Stimulated activated CD4-positive, alpha-beta T cell treated with anti-CD3 and anti-CD28 coated beads, Interleukin-12 subunit alpha, Interleukin-12 subunit beta, amount 100 ng/mL, for 48 hours (primary cell): Measurements from ENCODE around the gene SAFB2.
A peak's percentile ranks its signal among the peaks of the same experiment; 100 is the strongest.

Experiments used
- DNase-seq, 3 donors: peaks; one replicate each; pipeline ENCODE4 v3.0.0-alpha.2; 2020; ENCODE audit warnings: low read depth in 2 of 3, low spot score in 1 of 3

The SAFB2 gene

DNA sequence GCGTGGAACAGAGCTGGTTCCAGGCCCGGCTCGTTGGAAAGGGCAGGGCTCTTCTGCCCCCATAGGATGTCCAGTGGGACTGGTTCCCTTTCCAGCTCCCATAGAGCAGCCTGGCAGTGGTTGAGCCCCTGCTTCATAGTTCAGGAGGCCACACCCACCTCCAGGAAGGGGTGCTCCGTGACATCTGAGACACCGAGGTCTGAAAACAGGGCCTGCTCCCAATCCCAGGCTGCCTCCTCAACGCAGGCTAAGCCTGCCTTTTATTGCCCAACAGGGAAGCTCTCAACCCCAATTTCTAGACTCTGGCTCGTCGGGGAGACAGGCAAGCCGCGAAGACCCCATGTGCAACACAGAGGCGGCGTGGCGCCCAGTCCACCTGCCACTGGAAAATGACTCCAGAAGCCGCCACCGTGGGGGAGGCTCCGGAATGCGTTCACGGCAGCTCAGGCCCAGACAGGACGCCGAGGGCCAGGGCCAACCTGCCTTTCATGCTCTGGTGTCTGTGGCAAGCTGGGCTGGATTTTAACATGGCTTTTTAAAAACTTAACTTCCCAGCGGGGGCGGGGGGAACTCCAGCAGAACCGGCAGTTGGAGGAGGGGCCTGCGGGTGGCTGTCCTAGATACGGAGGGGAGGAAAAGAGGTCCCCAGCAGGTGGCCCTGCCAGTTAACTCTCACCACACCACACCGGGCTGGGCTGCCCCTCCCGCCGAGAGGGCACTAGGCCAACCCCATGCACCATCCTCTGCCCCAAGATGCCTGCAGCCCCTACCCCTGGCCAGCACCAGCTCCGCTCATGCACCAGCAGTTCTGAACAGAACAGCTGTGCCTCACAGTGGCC lies 36.9 kb downstream of the SAFB2 start:
- peak in 1 of 3 donors; percentile 30 for DNase-seq

DNA sequence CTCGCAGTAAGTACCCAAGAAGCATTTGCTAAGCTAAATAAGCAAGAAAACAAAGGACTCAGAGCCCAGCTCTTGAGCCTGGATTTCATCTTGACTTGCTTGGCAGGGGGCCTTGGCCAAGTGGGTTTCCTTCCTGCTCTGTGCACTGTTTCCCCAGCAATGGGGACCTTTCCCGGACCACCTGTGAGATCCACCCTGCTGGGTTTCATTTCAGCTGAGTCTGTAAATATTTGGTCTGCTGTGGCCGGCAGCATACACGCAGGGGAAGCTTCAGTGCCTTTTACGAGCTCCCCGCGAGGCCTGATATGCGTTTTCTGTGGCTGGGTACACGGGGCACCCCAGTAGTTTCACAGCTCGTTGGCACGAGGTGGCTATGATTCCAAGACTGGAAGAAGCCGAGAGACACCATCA lies 42.4 kb downstream of the SAFB2 start:
- no peak for DNase-seq

DNA sequence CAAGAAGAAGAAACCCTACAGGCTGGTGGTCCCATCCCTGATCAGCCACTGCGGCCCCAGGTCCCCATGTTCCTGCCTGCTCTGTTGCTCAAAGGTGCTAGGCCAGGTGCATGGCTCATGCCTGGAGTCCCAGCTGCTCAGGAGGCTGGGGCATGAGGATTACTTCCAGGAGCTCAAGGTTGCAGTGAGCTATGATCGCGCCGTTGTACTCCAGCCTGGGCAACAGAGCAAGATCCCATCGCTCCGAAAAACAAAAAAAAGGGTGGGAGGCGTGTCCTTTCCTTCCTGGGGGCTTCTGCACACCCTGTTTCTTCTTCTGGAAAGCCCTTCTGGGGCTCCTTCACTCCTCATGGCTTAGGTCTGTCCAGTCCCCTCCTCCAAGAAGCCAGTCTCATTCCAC lies 42.9 kb downstream of the SAFB2 start:
- no peak for DNase-seq

DNA sequence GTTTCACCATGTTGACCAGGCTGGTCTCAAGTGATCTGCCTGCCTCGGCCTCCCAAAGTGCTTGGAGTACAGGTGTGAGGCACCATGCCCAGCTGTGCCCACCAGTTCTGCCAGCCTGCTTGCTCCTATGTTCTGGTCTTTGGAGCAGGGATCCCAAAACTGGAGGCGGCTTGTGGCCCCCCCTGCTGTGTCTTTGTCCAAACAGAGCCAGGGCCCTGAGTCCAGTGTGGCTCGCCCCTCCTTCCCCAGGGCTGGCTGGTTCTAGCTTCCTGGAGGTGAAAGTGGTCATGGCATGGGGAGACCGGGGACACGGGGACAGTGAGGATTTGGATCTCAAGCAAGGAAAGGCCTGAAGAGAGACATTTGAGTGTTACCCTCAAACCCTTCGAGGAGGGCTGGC lies 43.3 kb downstream of the SAFB2 start:
- DNase-seq = no peak

DNA sequence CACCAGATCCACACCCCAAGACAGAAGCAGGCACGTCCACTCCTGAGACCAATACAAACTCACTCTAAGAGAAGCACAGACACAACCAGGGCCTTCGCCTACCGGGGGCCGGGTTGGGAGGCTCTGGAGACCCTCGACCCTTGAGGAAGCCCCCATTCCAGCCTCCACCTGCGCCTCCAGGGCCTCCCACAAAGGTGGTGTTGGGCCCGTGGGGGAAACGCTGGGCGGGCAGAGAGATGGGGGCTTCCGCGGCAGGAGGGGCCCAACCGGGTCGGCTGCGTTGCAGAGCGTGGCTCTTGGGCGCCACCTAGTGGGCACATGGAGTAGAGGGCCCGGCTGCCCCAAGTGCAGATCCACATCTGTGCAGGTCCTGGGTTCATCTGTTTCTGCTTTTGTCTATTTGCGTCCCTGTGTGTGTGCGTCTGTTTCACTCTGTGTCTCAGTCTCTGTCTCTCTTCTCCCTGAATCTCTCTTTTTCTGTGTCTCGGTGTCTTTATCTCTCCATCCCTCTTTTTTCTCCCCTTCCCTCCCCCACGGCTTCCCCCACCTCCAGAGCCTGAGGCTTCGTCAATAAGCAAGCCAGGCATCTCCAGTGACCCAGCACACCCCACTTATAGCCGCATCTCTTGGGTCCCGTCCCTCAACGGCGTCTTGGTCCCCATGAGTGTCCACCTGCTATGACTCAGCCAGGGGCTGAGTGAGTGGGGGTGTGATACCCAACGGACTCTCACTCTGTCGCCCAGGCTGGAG lies 44.3 kb downstream of the SAFB2 start:
- peak; percentile 53 to 65 (median 53) for DNase-seq

DNA sequence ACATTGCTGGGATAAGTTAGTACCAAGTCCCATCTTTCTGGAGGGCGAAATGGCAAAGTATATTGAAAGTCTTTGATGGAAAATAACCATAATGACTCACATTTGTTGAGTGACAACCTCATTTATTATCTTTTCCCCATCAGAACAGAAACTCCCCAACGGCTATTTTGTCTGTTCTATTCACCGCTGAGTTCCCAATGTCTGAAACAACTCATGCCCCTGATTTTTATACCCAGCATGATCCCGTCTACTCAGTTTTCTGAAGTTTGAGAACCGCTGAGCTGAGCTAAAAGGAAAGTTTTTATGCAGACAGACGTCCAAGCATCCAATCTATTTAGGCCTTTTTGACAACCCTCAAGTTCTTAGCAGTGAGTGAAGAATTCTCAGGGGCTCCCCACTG lies 47.0 kb downstream of the SAFB2 start:
- no peak for DNase-seq

DNA sequence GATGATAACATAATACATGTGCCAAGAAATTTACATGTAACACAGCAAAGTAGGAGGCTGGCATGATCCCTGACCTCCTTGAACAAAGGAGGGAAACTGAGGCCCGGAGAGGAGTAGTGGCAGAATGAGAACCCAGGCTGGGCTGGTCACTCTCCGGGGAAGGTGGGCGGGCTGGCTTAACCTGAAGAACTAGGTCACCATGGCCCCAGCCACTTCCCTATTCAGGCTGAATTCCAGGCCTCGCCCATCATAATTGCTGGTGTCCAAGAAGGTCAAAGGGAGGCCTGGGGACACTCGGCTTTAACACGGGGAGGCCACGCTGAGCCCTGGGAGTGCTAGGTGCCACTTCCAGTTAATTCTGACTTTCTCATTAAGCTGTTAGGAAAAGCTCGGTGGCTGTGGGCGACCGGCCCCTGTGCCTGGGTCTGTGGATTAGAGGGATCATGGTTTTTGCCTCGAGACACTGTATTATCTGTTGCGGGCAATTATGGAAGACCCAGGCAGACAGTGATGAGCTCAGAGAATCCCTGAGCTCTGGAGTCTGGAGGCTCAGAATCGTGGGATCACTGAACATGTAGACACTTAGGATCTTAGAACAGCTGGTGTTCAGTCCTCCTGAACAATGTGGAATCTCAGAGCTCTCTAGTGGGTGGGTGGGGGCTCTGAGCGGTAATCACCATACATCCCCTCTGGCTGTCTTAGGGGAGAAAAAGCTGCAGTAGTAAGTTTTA lies 49.9 kb downstream of the SAFB2 start:
- no peak for DNase-seq

DNA sequence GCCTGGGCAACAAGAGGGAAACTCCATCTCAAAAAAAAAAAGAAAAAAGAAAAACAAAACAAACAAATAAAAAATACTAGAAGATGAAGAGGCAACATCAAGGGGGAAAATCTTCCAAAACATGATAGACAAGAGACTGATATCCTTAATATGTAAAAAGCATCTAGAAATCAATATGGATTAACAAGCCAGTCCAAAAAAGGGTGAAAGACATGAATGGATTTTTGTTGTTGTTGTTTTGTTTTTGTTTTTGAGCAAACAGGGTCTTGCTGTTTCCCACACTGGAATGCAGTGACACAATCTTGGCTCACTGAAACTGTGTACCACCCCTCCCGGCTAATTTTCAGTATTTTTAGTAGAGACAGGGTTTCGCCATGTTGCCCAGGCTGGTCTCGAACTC lies 50.8 kb downstream of the SAFB2 start:
- DNase-seq = no peak

DNA sequence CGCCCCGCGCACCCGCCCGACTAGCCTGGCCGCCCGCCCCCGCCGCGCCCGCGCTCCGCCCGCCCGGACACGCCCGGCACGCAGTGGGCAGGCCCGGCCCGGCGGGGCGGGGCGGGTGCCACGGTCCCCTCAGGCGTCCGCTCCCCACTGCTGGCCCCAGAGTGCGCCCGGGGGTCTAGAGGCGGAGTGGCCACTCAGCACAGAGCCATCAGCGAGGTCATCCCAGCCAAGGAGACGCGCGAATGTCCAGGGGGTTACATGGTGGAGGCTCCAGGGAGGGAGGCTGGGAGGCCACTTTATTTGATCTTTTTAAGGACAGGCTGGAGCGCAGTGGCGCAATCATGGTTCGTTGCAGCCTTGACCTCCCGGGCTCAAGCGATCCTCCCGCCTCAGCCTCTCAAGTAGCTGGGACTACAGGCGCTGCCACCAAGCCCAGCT lies 54.6 kb downstream of the SAFB2 start:
- no peak for DNase-seq

DNA sequence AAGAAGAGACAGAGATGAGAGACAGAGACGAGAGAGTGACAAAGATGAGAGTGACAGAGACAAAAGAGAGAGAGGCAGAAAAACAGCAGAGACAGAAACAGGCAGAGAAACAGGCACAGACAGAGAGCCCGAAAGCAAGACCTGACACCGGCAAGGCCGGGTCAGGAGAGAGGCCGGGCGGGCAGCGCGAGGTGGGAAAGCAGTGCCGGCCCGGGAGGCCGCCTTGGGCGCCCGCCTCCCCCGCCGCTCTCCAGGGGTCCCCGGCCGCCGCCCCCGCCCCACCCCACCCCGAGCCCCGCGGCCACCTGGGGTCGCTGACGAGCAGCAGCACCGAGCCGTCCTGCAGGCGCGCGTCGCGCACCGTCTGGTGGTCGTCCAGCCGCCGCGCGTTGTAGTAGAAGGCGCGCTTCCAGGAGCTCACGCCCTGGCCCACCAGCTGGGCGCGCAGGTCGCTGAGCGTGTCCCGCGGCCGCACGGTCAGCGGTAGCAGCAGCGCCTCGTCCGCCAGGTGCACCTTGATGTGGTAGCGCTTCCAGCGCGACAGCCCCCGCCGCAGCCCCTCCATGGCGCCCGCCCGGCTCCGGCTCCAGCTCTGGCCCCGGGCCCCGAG lies 55.1 kb downstream of the SAFB2 start, which contains the start of gene TINCR:
Gene TINCR, minus strand, starts transcription at position 594 of the 610 bp plus-strand sequence.
- no peak for DNase-seq

DNA sequence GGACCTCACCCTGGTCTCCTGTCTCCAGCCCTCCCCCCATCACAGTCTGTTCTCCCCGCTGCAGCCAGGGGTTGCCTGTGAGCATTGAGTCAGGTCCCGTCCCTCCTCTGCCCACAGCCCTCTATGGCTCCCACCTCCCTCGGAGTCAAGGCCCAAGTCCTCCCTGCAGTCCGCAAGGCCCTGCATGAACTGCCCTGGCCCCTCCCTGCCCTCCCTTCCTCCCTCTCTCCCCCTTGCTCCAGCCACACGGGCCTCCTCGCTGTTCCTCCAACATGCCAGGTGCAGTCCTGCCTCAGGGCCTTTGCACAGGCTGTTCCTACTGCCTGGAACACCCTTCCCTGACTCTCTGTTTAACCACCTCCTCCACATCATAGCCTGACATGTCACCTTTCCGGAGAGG lies 57.6 kb downstream of the SAFB2 start:
- DNase-seq = no peak

DNA sequence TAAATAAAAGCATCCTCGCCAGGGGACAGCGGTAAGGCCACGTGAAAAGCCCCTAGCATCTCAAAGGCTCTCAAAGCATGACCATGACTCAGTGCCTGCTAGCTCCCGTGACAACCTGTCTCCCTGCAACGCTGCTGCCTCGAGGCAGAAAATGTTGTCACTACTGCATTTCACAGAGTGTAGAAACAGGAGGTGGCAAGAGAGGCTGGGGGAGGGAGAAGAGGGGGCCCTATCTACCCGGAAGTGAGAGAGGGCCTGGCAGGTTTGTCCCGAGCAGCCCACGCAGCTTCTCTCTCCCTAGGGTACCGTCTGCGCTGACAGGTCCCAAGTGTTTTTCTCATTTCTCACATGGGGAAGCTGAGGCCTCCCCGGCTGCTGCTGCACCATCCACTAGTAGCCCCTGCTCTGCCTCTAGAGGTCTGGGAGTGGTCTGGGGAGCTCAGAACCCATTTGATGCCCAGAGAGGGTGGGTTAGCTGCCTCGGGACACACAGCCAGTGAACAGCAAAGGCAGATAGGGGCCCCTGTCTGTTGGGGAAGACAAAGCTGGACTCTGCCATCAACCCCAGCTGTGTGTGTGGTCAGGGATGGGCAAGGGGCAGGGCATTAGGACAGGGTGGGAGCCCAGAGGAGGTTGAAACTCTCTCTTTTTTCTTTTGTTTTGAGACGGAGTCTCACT lies 58.5 kb downstream of the SAFB2 start:
- no peak for DNase-seq

DNA sequence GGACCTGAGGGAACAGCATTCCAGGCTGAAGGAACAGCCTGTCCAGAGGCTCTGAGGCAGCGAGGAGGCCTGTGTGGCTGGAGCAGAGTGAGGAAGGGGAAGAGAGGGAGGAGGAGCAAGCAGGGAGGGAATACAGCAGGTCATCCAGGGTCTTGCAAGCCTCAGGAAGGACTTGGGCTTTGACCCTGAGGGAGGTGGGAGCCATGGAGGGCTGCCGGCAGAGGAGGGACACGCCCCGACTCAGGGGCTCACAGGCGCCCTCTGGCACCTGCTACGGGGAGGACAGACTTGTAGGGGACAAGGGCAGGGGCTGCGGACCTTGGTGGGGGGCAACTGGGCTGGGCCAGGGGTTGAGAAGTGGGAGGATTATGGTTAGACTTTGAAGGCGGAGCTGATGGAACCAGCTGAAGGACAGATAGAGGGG lies 59.6 kb downstream of the SAFB2 start:
- no peak for DNase-seq

DNA sequence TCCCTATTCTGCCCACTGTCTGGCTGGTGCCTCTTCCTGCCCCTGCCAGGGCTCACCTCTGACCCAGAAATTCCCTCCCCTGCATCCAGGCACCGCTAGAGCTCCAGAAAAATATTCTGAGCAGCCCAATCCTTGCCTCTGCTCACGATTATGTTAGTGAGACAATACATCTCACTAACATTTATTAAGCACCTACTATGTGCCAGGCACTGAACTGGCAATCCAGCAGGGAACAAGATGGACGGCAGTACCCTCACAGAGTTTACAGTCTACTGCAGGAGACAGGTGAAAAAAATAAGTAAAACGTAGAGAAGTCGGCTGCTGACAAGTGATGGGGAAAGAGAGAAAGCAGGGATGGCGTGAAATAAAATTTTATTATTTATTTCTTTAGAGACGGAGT lies 60.3 kb downstream of the SAFB2 start:
- DNase-seq = no peak

DNA sequence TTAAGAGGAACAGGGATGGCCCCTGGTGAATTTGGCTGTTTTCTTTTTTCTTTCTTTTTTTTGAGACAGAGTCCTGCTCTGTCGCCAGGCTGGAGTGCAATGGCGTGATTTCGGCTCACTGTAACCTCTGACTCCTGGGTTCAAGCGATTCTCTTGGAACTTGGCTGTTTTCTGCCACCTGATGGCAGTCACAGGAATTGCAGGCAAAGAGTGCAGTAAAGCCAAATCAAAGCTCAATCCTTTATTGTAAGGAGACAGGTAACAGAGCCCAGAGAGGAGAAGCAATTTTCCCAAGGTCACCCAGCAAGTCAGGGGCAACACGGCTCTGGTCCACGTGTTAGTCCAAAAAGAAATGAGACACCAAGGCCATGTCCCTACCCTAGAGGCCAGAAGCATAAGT lies 61.0 kb downstream of the SAFB2 start:
- DNase-seq = no peak

DNA sequence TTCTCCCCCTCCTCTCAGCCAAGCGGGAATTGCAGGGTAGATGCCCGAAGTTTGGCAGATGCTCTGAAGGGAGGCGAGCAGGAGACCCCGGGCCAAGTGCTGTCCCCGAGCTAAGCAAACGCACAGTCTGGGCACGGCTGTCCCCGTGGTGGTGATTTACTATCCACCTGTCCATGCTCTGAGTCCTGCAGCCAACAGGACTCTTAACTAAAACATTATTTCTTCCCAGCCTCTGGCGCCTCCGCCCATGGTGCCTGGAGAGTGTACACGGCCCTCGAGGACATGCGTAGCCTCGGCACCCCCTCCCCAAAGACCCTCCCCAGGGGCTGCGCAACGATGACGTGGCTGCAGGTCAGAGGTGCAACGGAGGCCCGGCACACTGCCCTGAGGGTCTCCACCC lies 62.4 kb downstream of the SAFB2 start:
- no peak for DNase-seq

DNA sequence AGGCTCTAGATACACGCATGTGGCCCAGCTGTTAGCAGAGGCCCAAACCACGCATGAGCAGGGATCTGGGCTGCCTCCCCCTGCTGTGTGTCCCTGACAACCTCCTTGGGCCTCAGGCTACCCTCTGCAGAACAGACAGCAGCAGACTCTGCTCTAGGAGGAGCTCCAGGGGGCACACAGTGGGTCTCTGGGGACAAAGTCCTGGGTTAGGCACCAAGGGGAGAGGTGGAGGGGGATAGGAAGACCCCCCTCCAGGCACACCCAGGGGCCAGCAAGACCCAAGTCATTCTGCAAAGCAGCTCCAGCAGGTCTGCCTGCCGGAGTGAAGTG lies 62.8 kb downstream of the SAFB2 start:
- no peak for DNase-seq

DNA sequence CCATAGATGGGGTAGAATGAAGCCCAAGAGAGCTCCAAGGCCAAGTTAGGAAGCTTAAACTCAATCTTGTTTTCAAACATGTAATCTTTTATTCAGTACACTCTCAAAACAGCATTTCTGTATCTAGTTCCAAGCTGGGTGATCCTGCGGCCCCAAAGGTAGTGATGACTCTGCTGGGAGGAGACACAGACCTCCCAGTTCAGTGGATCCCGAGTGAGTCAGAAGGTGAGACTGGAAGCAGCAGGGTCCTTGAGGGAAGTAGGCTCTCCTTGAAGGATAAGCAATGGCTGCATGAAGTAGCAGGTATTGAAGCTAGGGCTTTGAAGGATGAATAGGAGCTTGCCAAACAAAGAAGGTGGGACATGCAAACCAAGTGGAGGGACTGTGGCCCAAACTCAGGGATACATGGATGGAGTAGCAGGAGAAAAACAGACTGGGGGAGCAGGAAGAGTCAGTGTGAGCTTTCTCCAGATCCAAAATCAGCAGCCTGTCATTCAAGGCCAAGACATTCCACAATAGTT lies 64.4 kb downstream of the SAFB2 start:
- DNase-seq = no peak

DNA sequence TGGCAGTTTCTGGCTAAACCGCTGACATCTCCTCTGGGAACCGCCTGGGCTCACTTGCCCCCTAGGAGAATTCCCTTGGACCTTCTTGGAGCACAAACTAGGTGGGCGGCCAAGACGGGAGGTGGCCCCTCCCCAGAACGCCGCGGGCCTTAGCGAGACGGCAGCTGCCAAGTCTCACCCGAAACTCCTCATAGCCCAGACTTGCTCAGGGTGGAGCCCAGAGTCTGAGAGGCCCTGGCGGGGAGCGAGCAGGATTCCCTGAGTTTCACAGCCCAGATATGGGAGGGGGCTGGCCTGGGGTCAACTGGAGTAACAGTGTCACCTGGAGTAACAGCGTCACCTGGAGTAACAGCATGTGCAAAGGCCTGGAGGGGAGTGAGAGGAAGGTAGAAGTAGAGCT lies 64.9 kb downstream of the SAFB2 start:
- no peak for DNase-seq

DNA sequence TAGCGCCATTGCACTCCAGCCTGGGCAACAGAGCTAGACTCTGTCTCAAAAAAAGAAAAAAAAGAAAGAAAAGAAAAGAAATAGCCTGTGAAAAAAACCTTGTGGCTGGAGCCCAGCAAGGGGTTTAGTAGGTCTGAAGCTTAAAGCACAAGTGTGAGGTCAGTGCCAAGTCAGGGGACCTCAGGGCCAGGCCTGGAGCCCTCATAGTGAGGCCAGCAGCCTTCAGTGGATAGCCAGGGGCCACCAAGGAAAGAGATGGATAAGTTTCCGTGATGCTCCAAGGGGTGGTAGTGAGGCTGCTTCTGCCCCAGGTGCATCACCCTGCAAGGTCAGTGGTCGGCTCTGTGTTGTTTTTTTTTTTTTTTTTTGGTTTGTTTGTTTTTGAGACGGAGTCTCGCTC lies 67.7 kb downstream of the SAFB2 start:
- DNase-seq = no peak

DNA sequence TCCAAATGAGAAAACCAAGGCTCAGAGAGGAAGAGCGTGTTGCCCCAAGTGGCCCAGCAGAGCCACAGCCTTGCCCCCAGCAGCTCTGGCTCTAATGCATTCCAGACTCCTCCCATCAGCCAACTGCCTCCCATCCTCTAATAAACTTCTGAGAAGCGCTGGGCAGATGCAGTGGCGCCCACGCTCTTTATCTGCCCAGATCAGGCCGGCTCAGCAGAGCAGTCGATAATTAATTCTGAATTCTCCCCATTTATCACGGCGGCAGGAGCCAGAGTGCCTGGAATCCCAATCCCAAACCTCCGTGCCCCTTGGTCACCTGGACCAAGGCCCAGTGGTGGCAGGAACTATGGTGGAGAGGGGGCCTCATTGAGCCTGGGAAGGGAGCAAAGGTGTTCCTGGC lies 68.7 kb downstream of the SAFB2 start:
- DNase-seq = no peak
